IMR-90 (cell line): ENCODE data around the gene NMRK2. TPM values are rescaled to one million over a fixed set of nuclear protein-coding genes. Genes with fewer than 3 reads are reported as not detected.

Source experiments
- ATAC-seq: fragments of 200-7000 bp; cut with Tn5 transposase; 2 replicates; pipeline ENCODE4 v1.9.1; 2020; ENCODE audit warnings: low read depth, mild to moderate bottlenecking, moderate library complexity
- BruUV-seq: library from RNA; stranded (reverse); fragments of 400-500 nt; replicated peaks from 2 replicates; lab custom pipeline; 2021; lab: Mats Ljungman, UMichigan
- CTCF ChIA-PET: fragments of 300-600 bp; formaldehyde crosslinking; extraction: SDS; loops from one replicate; lab custom pipeline; 2021; ENCODE audit warnings: antibody characterized with exemption; lab: Yijun Ruan, JAX
- POLR2A ChIA-PET: fragments of 300-600 bp; sonication (Branson Sonifier 250); formaldehyde crosslinking; loops from one replicate; lab custom pipeline; 2022; ENCODE audit warnings: antibody characterized with exemption; ENCODE audit not compliant: unreplicated experiment; lab: Charles Lee
- DNase-seq: peaks from one replicate; pipeline ENCODE4 v3.0.0; 2013
- H2AFZ ChIP-seq: replicated peaks from 2 replicates; pipeline ENCODE3; 2013; ENCODE audit warnings: low read length, mild to moderate bottlenecking; ENCODE audit not compliant: poor library complexity
- H2AK5ac ChIP-seq: 2 replicates; pipeline ENCODE4 v1.6.1; 2013; ENCODE audit warnings: low read depth, low read length, inconsistent platforms
- H2AK9ac ChIP-seq: replicated peaks from 2 replicates; pipeline ENCODE3; 2013; ENCODE audit warnings: mild to moderate bottlenecking, low read depth, low read length, moderate library complexity; ENCODE audit not compliant: poor library complexity
- H2BK120ac ChIP-seq: 2 replicates; pipeline ENCODE4 v1.6.1; 2013; ENCODE audit warnings: low read depth, low read length, inconsistent platforms
- H2BK15ac ChIP-seq: 3 replicates; pipeline ENCODE4 v1.6.1; 2013; ENCODE audit warnings: low read depth, low read length, inconsistent platforms
- H2BK20ac ChIP-seq: 2 replicates; pipeline ENCODE4 v1.6.1; 2013; ENCODE audit warnings: low read depth, mild to moderate bottlenecking, inconsistent platforms, low read length, moderate library complexity
- H2BK5ac ChIP-seq: 2 replicates; pipeline ENCODE4 v1.6.1; 2013; ENCODE audit warnings: mild to moderate bottlenecking, low read depth, low read length, inconsistent platforms; ENCODE audit not compliant: poor library complexity, severe bottlenecking
- H3K14ac ChIP-seq: replicated peaks from 2 replicates; pipeline ENCODE4 v1.6.1; 2013; ENCODE audit warnings: low read depth, low read length, inconsistent platforms
- H3K18ac ChIP-seq: 2 replicates; pipeline ENCODE4 v1.6.1; 2013; ENCODE audit warnings: low read depth, low read length, control low read depth
- H3K23ac ChIP-seq: 2 replicates; pipeline ENCODE4 v1.6.1; 2013; ENCODE audit warnings: low read depth, low read length, inconsistent platforms
- H3K27ac ChIP-seq: 2 replicates; pipeline ENCODE4 v1.5.1; 2013; ENCODE audit warnings: mild to moderate bottlenecking, control low read depth, low read length; ENCODE audit not compliant: insufficient read depth
- H3K27me3 ChIP-seq: 2 replicates; pipeline ENCODE4 v1.6.1; 2013; ENCODE audit warnings: low read length; ENCODE audit not compliant: control insufficient read depth, insufficient read depth
- H3K36me3 ChIP-seq: 2 replicates; pipeline ENCODE4 v1.6.1; 2013; ENCODE audit warnings: low read length, mixed read lengths; ENCODE audit not compliant: control insufficient read depth, insufficient read depth
- H3K4ac ChIP-seq: 2 replicates; pipeline ENCODE4 v1.6.1; 2013; ENCODE audit warnings: low read depth, low read length, inconsistent platforms
- H3K4me1 ChIP-seq: 2 replicates; pipeline ENCODE4 v1.6.1; 2013; ENCODE audit warnings: low read length, mixed read lengths; ENCODE audit not compliant: control insufficient read depth, insufficient read depth
- H3K4me2 ChIP-seq: 2 replicates; pipeline ENCODE4 v1.6.1; 2013; ENCODE audit warnings: low read depth, mild to moderate bottlenecking, control low read depth, low read length, moderate library complexity
- H3K4me3 ChIP-seq: 2 replicates; pipeline ENCODE4 v1.5.1; 2013; ENCODE audit warnings: low read depth, mild to moderate bottlenecking, control low read depth, low read length, moderate library complexity; ENCODE audit not compliant: insufficient read depth
- H3K56ac ChIP-seq: 2 replicates; pipeline ENCODE4 v1.6.1; 2013; ENCODE audit warnings: low read length, inconsistent platforms; ENCODE audit not compliant: insufficient read depth; ENCODE audit errors: extremely low read depth
- H3K79me1 ChIP-seq, 2 experiments: 2 replicates each; pipeline ENCODE4 v1.6.1; 2013; ENCODE audit warnings: low read length in 2 of 2, inconsistent platforms in 1 of 2, low read depth in 1 of 2
- H3K9ac ChIP-seq: 2 replicates; pipeline ENCODE4 v1.6.1; 2013; ENCODE audit warnings: low read depth, low read length, control low read depth
- H3K9me1 ChIP-seq: 2 replicates; pipeline ENCODE4 v1.6.1; 2013; ENCODE audit warnings: low read length, inconsistent platforms; ENCODE audit not compliant: insufficient read depth
- H3K9me3 ChIP-seq: 2 replicates; pipeline ENCODE4 v1.6.1; 2013; ENCODE audit warnings: low read length; ENCODE audit not compliant: control insufficient read depth, insufficient read depth
- H4K20me1 ChIP-seq: 2 replicates; pipeline ENCODE4 v1.6.1; 2013; ENCODE audit warnings: low read length, inconsistent platforms; ENCODE audit not compliant: insufficient read depth
- H4K5ac ChIP-seq: 2 replicates; pipeline ENCODE4 v1.6.1; 2013; ENCODE audit warnings: mild to moderate bottlenecking, low read depth, low read length, control low read depth
- H4K8ac ChIP-seq, 2 experiments: 2 replicates each; pipeline ENCODE4 v1.6.1; 2013; ENCODE audit warnings: low read depth in 2 of 2, low read length in 2 of 2, control low read depth in 1 of 2, inconsistent platforms in 1 of 2
- H4K91ac ChIP-seq: 2 replicates; pipeline ENCODE4 v1.6.1; 2013; ENCODE audit warnings: low read depth, low read length, inconsistent platforms; ENCODE audit not compliant: insufficient read depth
- BHLHE40 ChIP-seq: fragments of 150-350 bp; IDR thresholded peaks from 2 replicates; pipeline ENCODE4 v1.6.1; 2016; ENCODE audit warnings: mild to moderate bottlenecking, low read depth, low read length
- CEBPB ChIP-seq: IDR thresholded peaks from 2 replicates; pipeline ENCODE4 v1.6.1; 2012; ENCODE audit warnings: low read depth, low read length, improper control_type of control experiment
- CHD1 ChIP-seq: IDR thresholded peaks from 2 replicates; pipeline ENCODE4 v1.6.1; 2012; ENCODE audit warnings: low read depth, low read length, improper control_type of control experiment
- CTCF ChIP-seq: conservative IDR thresholded peaks from 2 replicates; pipeline ENCODE4 v1.5.1; 2012; ENCODE audit warnings: mild to moderate bottlenecking, low read depth, low read length, improper control_type of control experiment
- ELK1 ChIP-seq: fragments of 150-350 bp; IDR thresholded peaks from 2 replicates; pipeline ENCODE4 v1.6.1; 2016; ENCODE audit warnings: low read depth, mild to moderate bottlenecking, low read length, moderate library complexity, borderline replicate concordance
- FOS ChIP-seq: fragments of 150-350 bp; IDR thresholded peaks from 2 replicates; pipeline ENCODE4 v1.6.1; 2016; ENCODE audit warnings: low read depth, low read length
- MAFK ChIP-seq: IDR thresholded peaks from 2 replicates; pipeline ENCODE4 v1.6.1; 2012; ENCODE audit warnings: low read depth, low read length, improper control_type of control experiment
- MAZ ChIP-seq: IDR thresholded peaks from 2 replicates; pipeline ENCODE4 v1.6.1; 2012; ENCODE audit warnings: low read depth, mild to moderate bottlenecking, low read length, improper control_type of control experiment, moderate library complexity, borderline replicate concordance
- MXI1 ChIP-seq: IDR thresholded peaks from 2 replicates; pipeline ENCODE4 v1.6.1; 2012; ENCODE audit warnings: low read depth, mild to moderate bottlenecking, low read length, moderate library complexity, borderline replicate concordance
- NFE2L2 ChIP-seq: fragments of 150-350 bp; IDR thresholded peaks from 2 replicates; pipeline ENCODE4 v1.6.1; 2016; ENCODE audit warnings: low read depth, mild to moderate bottlenecking, low read length
- POLR2A ChIP-seq: IDR thresholded peaks from 2 replicates; pipeline ENCODE4 v1.6.1; 2012; ENCODE audit warnings: mild to moderate bottlenecking, low read depth, low read length
- RAD21 ChIP-seq: IDR thresholded peaks from 2 replicates; pipeline ENCODE4 v1.6.1; 2012; ENCODE audit warnings: low read length, improper control_type of control experiment
- RCOR1 ChIP-seq: IDR thresholded peaks from 2 replicates; pipeline ENCODE4 v1.6.1; 2012; ENCODE audit warnings: mild to moderate bottlenecking, low read length, improper control_type of control experiment; ENCODE audit not compliant: insufficient replicate concordance
- RFX5 ChIP-seq: IDR thresholded peaks from 2 replicates; pipeline ENCODE4 v1.8.0; 2012; ENCODE audit warnings: low read depth, mild to moderate bottlenecking, low read length, moderate library complexity
- SMC3 ChIP-seq: fragments of 150-350 bp; IDR thresholded peaks from 2 replicates; pipeline ENCODE4 v1.6.1; 2016; ENCODE audit warnings: low read depth, mild to moderate bottlenecking, antibody characterized with exemption, low read length, moderate library complexity
- USF2 ChIP-seq: fragments of 150-350 bp; IDR thresholded peaks from 2 replicates; pipeline ENCODE4 v1.6.1; 2017; ENCODE audit warnings: mild to moderate bottlenecking, antibody characterized with exemption, low read length, low read depth
- WGBS, 2 experiments: methylation state at CpG; one replicate each; pipeline versions ENCODE4 v1.1.5 to v1.1.7; 2013; ENCODE audit warnings: missing lambda C conversion rate in 2 of 2; ENCODE audit not compliant: insufficient read length in 1 of 2; ENCODE audit errors: extremely low coverage in 2 of 2; 5-methylcytosine and 5-hydroxymethylcytosine counted together
- dilution Hi-C: fragments of 300-500 bp; cut with HindIII; formaldehyde crosslinking; loops from one replicate; pipeline ENCODE4 v1.14.3; 2018; ENCODE audit warnings: low sequenced_read_pairs; ENCODE audit not compliant: unreplicated experiment
- in situ Hi-C: fragments of 300-500 bp; cut with MboI; formaldehyde crosslinking; loops from 3 replicates; pipeline ENCODE4 v1.14.3; 2019; ENCODE audit warnings: low sequenced_read_pairs, inconsistent platforms, mixed read lengths
- intact Hi-C: fragments of 100-400 bp; cut with micrococcal nuclease; formaldehyde crosslinking; loops from 2 replicates; pipeline ENCODE4 v1.10.0; 2022
- polyA plus RNA-seq, 3 experiments: library from polyadenylated mRNA; depleted of rRNA; stranded (reverse); fragments of >200 nt; gene quantifications; 2 replicates each; pipeline ENCODE4 v1.2.3, GENCODE V29; 2012; ENCODE audit warnings: low replicate concordance in 1 of 3
- total RNA-seq: library from RNA; depleted of rRNA; stranded (reverse); fragments of >200 nt; gene quantifications from 2 replicates; pipeline ENCODE4 v1.2.3, GENCODE V29; 2012

The NMRK2 gene
- total and polyA plus RNA-seq, 2 of the 4 experiments (the other 2 are of a cell fraction): not detected

DNA sequence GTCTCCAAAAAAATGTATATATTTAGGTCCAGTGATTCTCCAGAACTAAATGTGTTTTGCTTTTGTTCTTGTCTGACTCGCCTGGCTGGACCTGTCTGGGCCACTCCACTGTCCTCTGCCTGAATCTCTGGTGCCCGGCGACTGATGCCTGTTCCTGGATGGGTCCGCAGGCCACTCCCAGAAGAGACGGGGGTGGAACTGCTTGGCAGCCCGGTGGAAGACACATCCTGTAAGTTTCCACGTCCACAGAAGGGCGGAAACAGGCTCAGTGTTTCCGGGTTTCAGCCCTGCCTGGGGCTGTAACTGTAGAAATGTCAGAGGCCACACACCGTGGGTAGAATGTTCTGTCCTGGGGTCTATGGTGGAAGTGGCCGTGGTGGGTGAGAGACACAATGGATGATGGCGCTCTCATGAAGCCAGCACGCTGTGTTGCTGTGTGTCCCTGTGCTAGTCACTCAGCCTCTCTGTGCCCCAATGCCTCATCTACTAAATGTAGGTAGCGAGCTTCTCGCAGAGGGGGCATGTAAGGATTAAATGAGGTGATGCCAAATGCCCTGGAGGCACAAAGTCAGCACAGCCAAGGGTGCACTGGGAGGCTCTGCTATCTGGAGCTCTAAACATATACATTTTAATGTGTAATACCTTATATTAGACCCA, 30.4 kb upstream of the NMRK2 start:
- Histone ChIP-seq H3K4me2 (no peak overlapping the region), H3K36me3 (no peaks in the 10 kb centered on the region), H2BK5ac (no peak overlapping the region), H4K20me1 (no peaks in the 10 kb centered on the region), H3K27me3 (no peaks in the 10 kb centered on the region; the same call in 1 of the 2 replicates), H4K8ac (no peak overlapping the region), H2AFZ (no peak overlapping the region), H3K9me1 (no peaks in the 10 kb centered on the region), H4K91ac (no peak overlapping the region), H3K14ac (no peak overlapping the region), H3K56ac (no peak overlapping the region), H2BK120ac (no peak overlapping the region), H3K4ac (no peak overlapping the region), H3K23ac (no peak overlapping the region), H3K9ac (no peak overlapping the region), H4K5ac (no peak overlapping the region), H3K9me3 (peaks cover 2% of the 10 kb centered on the region; the same call in 1 of the 2 replicates), H3K4me1 (no peaks in the 10 kb centered on the region), H2BK15ac (no peak overlapping the region), H3K79me1 (no peaks in the 10 kb centered on the region), H2AK9ac (no peak overlapping the region), H3K27ac (no peak overlapping the region), H2AK5ac (no peak overlapping the region), H3K18ac (no peak overlapping the region), H3K4me3 (no peak overlapping the region), H2BK20ac (no peak overlapping the region)
- intact Hi-C loops: no loop called here
- ATAC-seq: no peak
- no peak for DNase-seq
- POLR2A ChIA-PET: no interaction called here
- WGBS, 2 experiments: 61% methylated on average over 7 of the region's 15 CpGs; no CpG with 5 or more reads in 1 of the 2 experiments
- no TSS peak for BruUV-seq
- dilution Hi-C loops: no loop called here
- CTCF ChIA-PET: no interaction called here
- TF ChIP-seq MAZ: no peak
- no peak for TF ChIP-seq BHLHE40
- TF ChIP-seq RCOR1: no peak
- TF ChIP-seq USF2: no peak
- TF ChIP-seq NFE2L2: no peak
- no peak for TF ChIP-seq ELK1
- TF ChIP-seq FOS: no peak
- TF ChIP-seq CTCF: no peak
- TF ChIP-seq POLR2A: no peak
- TF ChIP-seq SMC3: no peak
- TF ChIP-seq MXI1: no peak
- TF ChIP-seq RFX5: no peak
- no peak for TF ChIP-seq RAD21
- TF ChIP-seq MAFK: no peak
- no peak for TF ChIP-seq CHD1
- no peak for TF ChIP-seq CEBPB
- in situ Hi-C loops: no loop called here
